ENCODE data around the gene SLC7A6.
A peak's percentile ranks its signal among the peaks of the same experiment; 100 is the strongest.

Gene SLC7A6

DNA sequence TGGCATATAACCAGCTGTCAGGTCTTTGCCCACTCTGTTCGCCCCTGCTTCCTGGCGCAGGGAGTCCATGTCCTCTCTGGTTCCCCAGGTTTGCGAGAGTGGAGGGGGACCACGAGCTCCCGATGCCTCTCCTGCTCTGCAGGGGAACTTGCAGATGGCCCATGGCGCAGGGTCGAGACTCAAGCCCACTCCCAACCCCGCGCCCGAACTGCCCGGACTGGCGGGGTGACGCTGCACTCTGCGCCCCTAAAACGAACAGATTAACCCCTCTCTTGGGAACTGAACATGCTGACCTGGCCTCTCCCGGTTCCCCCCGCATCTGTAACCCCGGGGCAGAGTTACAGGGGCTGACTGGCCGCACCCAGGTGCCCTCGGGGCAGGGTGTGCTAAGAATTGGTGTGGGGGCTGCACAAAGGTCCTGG is 19.8 kb upstream of the SLC7A6 start:
- H3K4me1 Mint-ChIP-seq, result peaks cover 42% of the 10 kb centered on the region
- DNase-seq (ENCODE audit: low spot score in 2 of 2) (no peak), ATAC-seq (no peak)
- peak overlapping the region; percentile 98 for H3K4me3 Mint-ChIP-seq
- peak overlapping the region; percentile 93 for H3K27ac Mint-ChIP-seq
- no peaks in the 10 kb centered on the region for H3K9me3 Mint-ChIP-seq
- H3K36me3 Mint-ChIP-seq, result peaks cover 13% of the 10 kb centered on the region

DNA sequence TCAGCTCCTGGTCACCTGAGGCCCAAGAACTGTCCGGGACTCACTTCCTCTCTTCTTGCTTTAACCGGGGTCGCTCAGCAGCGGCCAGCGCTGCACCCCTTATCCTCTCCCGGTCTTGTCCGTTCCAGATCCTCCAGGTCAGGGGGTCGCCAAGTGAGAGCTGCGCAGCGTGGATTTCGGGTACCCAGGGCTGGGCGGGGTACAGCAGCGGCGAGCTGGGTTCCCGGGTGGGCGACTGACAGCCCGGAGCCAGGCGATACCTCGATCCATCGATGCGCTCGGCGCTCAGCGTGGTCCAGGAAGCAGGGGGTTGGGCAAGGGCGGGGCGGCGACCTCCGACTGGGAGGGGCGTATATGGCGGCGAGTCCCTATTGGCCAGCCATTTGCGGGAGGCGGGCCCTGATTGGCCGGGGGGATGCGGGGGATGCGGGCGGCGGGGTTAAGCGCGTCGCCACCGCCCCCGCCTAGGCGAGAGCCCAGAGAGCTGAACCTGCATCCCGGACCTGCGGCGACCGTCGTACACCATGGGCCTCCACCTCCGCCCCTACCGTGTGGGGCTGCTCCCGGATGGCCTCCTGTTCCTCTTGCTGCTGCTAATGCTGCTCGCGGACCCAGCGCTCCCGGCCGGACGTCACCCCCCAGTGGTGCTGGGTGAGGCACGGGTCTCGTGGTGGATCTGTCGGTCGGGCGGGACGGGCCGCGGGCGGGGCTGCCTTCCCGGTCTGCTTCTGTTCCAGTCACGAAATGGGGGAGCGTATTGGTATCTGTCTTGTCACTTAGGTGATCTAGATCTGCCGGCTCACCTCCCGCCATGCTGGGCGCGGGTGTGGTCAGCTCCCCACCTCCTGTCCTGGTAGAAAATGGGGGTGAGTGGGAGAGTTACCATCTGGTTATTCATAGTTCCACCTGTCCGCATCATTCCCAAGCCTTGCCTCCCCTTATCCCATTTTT is 19.1 kb upstream of the SLC7A6 start, which contains the start of gene PLA2G15:
TSS of gene PLA2G15 (plus strand) at position 471 of the 951 bp plus-strand sequence. CDS start at position 525, 54 bp downstream.
- H3K4me3 Mint-ChIP-seq, result peak within 1 kb of the TSS; percentile 98
- H3K4me1 Mint-ChIP-seq, result peaks cover 37% of the 10 kb centered on the region
- H3K27ac Mint-ChIP-seq, result peak within 1 kb of the TSS; percentile 93
- H3K9me3 Mint-ChIP-seq, result no peaks in the 10 kb centered on the region
- peak; percentile 90 to 98 for DNase-seq (ENCODE audit: low spot score in 2 of 2)
- H3K36me3 Mint-ChIP-seq, result peaks cover 20% of the 10 kb centered on the region
- ATAC-seq, result peak; percentile 93

DNA sequence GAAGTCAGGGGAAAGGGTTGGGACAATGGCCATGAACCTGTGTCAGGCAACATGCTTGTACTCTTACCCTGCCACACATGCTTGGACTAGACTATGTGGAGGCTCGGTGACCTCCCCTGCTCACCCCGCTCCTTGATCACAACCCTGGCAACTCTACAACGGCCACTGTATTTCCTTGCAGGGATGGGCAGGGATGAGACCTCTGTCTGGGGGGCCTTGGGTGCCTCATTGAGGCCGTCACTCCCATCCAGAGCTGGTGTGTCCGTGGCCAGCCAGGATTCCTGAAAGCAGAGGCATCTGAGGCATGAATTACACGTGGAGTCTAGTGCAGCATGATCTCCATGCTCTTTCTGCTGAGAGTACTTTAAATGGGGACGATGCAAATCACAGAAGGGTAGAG is 18.2 kb upstream of the SLC7A6 start:
- Mint-ChIP-seq H3K4me3 (peak overlapping the region; percentile 98), H3K9me3 (no peaks in the 10 kb centered on the region), H3K36me3 (peaks cover 29% of the 10 kb centered on the region), H3K27ac (peak overlapping the region; percentile 93), H3K4me1 (peaks cover 37% of the 10 kb centered on the region)
- no peak for ATAC-seq
- no peak for DNase-seq (ENCODE audit: low spot score in 2 of 2)

DNA sequence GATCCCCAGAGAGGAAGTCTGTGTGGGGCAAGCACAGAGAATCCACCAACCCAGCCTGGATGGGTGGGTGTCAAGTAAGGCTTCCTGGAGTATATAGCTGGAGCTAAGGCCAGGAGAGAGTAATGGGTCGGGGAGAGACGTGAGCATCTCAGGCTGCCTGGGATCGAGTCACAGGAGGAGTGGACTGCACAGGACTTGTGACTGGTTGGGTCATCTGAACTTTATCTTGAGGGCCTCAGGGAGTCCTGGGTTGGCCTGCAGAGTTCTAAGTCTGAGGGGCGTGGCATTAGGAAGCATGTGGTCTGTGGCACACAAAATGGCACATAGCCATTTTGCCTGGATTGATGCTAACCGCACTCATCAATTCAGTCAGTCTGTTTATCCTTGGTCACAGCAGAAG is 17.7 kb upstream of the SLC7A6 start:
- Mint-ChIP-seq H3K36me3 (peaks cover 34% of the 10 kb centered on the region), H3K9me3 (no peaks in the 10 kb centered on the region), H3K4me3 (peak overlapping the region; percentile 98), H3K27ac (no peak overlapping the region), H3K4me1 (peaks cover 37% of the 10 kb centered on the region)
- DNase-seq (ENCODE audit: low spot score in 2 of 2) (no peak), ATAC-seq (no peak)

DNA sequence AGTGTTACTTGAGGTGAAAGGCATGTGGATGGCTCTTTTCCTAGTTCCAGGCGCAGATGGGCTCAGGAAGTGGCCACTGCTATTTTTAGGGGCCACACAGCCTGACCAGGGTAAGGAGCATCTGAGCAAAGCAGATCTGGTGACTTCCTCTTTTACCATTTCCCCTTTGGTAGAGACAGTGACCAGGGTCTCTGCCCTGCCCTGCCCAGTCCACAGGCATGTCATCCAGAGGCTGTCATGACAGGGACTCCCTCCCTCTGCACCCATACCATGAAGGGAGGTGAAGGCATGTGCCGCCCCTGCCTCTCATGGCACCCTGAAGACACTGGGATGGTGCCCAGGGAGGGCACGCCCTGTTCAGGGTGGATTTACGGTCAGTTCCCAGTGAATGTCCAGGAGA is 16.9 kb upstream of the SLC7A6 start:
- Mint-ChIP-seq H3K4me3 (no peak overlapping the region), H3K36me3 (peaks cover 42% of the 10 kb centered on the region), H3K4me1 (peaks cover 37% of the 10 kb centered on the region), H3K9me3 (no peaks in the 10 kb centered on the region), H3K27ac (no peak overlapping the region)
- ATAC-seq, result no peak
- DNase-seq (ENCODE audit: low spot score in 2 of 2), result no peak

DNA sequence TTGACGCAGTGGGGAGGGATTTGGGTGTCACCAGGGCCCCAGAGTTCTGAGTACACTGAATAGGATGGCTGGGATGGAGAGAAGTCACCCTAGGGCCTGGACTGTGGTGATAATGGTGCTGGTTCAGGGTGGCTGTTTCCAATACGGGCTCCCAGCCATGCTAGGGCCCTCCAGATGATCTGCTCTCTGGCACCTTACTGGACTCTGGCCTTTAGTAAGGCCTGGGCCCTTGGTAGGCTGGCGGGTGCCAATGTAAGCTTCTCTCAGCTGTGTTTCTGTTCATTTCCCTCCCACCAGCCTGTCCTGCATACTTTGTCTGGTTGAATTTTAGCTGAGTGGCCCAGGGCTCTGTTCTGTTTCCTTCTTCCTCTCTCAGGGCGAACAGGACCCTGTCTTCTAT is 16.4 kb upstream of the SLC7A6 start:
- H3K36me3 Mint-ChIP-seq, result peaks cover 45% of the 10 kb centered on the region
- no peak for ATAC-seq
- peaks cover 37% of the 10 kb centered on the region for H3K4me1 Mint-ChIP-seq
- DNase-seq (ENCODE audit: low spot score in 2 of 2), result no peak
- H3K4me3 Mint-ChIP-seq, result no peak overlapping the region
- no peak overlapping the region for H3K27ac Mint-ChIP-seq
- no peaks in the 10 kb centered on the region for H3K9me3 Mint-ChIP-seq

DNA sequence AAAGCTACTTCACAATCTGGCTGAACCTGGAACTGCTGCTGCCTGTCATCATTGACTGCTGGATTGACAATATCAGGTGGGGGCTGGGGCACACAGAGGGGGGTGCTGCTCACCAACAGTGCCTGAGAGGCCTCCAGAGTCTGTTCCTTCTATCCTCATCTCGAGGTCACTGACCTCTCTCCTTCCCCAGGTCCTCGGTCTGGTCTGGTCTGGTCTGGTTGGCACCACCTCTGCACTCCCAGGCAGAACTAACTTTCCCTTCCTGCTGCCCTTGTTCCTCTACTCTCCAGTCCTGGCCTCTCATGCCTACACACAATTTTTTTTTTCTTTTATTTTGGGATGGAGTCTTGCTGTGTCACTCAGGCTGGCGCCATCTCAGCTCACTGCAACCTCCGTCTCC is 15.0 kb upstream of the SLC7A6 start:
- no peak for ATAC-seq
- no peaks in the 10 kb centered on the region for H3K9me3 Mint-ChIP-seq
- no peak overlapping the region for H3K27ac Mint-ChIP-seq
- peaks cover 34% of the 10 kb centered on the region for H3K4me1 Mint-ChIP-seq
- DNase-seq (ENCODE audit: low spot score in 2 of 2), result no peak
- H3K36me3 Mint-ChIP-seq, result peaks cover 58% of the 10 kb centered on the region
- H3K4me3 Mint-ChIP-seq, result no peak overlapping the region

DNA sequence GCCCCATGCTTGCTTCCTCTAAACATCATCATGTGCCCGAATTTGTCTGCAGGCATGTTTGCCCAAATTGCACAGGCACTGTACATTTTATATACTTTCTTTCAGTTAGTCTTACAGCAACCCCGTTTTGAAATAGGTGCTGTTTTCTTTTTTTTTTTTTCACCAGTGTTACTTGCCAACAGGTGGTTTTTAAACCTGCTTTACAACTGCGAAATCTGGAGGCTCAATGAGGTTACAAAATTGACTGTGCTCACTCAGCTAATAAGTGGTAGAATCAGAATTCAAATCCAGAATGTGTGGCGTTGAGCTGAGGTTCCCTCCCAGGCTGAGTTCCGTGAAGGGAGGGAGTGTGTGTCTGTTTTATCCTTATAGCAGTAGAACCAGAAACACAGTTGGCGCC is 13.4 kb upstream of the SLC7A6 start:
- H3K4me1 Mint-ChIP-seq, result peaks cover 21% of the 10 kb centered on the region
- DNase-seq (ENCODE audit: low spot score in 2 of 2) (no peak), ATAC-seq (no peak)
- H3K27ac Mint-ChIP-seq, result no peak overlapping the region
- no peaks in the 10 kb centered on the region for H3K9me3 Mint-ChIP-seq
- no peak overlapping the region for H3K4me3 Mint-ChIP-seq
- H3K36me3 Mint-ChIP-seq, result peaks cover 47% of the 10 kb centered on the region

DNA sequence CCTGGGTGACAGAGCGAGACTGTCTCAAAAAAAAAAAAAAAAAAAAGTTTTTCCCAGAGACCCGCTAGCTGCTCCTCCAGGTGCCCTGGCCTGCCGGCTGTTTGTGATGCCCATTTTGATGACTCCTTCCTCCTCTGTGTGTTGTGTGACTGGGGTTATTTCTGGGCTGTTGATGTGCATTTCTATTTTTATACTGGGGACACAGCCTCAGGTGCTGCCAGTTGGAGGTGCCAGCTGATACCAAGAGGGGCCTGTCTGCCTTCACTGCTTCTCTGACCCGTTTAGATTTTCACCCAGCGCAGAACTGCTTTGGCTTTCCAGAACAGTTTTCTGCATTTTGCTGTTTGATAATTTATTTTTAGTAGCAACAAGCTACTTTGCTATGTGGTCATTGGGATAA is 12.5 kb upstream of the SLC7A6 start:
- Mint-ChIP-seq H3K36me3 (peaks cover 54% of the 10 kb centered on the region), H3K4me3 (no peak overlapping the region), H3K4me1 (peaks cover 12% of the 10 kb centered on the region), H3K9me3 (no peaks in the 10 kb centered on the region), H3K27ac (no peak overlapping the region)
- ATAC-seq (no peak), DNase-seq (ENCODE audit: low spot score in 2 of 2) (no peak)

DNA sequence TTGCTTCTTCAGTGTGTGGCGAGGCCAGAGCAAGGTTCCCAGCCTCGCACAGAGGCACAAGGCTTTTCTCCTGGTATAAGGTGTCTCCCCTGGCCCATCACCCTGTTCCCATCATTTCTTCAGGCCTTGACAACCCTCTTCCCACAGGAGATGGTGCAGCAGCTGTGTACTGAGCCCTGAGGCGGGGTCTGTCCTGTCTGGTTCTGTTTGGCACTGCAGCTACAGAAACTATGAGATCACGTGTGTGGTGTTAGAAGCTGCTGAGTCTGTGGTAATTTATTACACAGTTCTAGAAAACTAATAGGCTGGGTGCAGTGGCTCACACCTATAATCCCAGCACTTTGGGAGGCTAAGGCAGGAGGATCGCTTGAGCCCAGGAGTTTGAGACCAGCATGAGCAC is 11.9 kb upstream of the SLC7A6 start:
- H3K36me3 Mint-ChIP-seq, result peaks cover 54% of the 10 kb centered on the region
- peaks cover 7% of the 10 kb centered on the region for H3K4me1 Mint-ChIP-seq
- H3K9me3 Mint-ChIP-seq, result no peaks in the 10 kb centered on the region
- ATAC-seq (no peak), DNase-seq (ENCODE audit: low spot score in 2 of 2) (no peak)
- H3K4me3 Mint-ChIP-seq, result no peak overlapping the region
- peak overlapping the region; percentile 23 for H3K27ac Mint-ChIP-seq

DNA sequence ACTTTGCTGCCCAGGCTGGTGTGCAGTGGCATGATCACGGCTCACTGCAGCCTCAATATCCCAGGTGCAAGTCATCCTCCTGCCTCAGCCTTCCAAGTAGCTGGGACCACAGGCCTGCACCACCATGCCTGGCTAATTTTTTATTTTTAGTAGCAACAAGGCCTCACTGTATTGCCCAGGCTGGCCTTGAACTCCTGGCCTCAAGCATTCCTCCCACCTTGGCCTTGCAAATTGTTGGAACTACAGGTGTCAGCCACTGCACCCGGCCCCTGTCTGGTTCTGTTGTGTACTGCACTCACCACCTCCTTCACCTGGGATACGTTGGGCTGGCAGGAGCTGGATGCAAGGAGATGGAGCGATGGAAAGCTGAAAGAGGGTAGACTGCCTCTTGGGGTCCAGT is 10.6 kb upstream of the SLC7A6 start:
- Mint-ChIP-seq H3K27ac (no peak overlapping the region), H3K36me3 (peaks cover 54% of the 10 kb centered on the region), H3K4me1 (no peaks in the 10 kb centered on the region), H3K9me3 (no peaks in the 10 kb centered on the region), H3K4me3 (no peak overlapping the region)
- ATAC-seq, result no peak
- DNase-seq (ENCODE audit: low spot score in 2 of 2), result no peak

DNA sequence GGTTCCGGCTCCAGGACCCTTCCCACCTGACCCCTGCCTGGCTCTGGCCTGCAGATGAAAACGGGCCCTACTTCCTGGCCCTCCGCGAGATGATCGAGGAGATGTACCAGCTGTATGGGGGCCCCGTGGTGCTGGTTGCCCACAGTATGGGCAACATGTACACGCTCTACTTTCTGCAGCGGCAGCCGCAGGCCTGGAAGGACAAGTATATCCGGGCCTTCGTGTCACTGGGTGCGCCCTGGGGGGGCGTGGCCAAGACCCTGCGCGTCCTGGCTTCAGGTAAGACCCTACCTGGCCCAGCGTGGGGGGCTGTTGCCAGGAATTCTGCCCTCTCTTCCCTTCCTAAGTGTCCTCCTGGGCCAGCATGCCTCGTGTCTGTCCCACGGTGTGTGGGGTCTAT is 8.6 kb upstream of the SLC7A6 start:
- H3K36me3 Mint-ChIP-seq, result peaks cover 45% of the 10 kb centered on the region
- no peaks in the 10 kb centered on the region for H3K4me1 Mint-ChIP-seq
- H3K4me3 Mint-ChIP-seq, result no peak overlapping the region
- no peak for DNase-seq (ENCODE audit: low spot score in 2 of 2)
- H3K9me3 Mint-ChIP-seq, result no peaks in the 10 kb centered on the region
- ATAC-seq, result no peak
- H3K27ac Mint-ChIP-seq, result peak overlapping the region; percentile 48

DNA sequence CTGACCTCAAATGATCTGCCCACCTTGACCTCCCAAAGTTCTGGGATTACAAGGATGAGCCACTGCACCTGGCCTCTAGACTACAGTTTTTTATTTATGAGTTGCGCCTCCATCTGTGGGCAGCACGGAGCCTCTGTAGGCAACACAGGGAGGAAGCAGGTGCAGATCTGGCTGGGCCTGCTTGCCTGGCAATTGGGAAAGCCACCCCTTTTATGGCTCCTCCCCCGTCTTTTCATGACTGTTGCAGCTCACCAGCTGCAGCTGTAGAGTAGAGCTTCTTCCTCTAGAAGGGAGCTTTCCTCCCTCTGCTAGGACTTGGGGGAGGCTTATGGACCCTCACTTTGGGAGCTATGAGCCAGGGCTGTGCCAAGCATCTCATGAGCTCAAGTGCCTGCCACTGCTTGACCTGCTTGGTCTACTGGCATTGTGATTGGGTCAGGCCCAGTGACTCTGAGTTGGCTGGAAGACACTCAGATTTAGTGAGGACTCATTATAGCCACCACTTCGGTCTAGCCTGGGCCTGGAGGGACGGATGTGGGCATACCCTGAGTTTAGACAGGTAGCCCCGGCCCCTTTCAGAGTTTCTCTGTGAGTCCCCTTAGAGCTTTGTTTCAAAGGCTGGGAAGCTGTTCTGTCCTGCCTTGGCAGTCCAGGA is 6.9 kb upstream of the SLC7A6 start:
- DNase-seq (ENCODE audit: low spot score in 2 of 2) (no peak), ATAC-seq (no peak)
- H3K4me3 Mint-ChIP-seq, result no peak overlapping the region
- H3K4me1 Mint-ChIP-seq, result peaks cover 10% of the 10 kb centered on the region
- H3K9me3 Mint-ChIP-seq, result no peaks in the 10 kb centered on the region
- no peak overlapping the region for H3K27ac Mint-ChIP-seq
- peaks cover 29% of the 10 kb centered on the region for H3K36me3 Mint-ChIP-seq

DNA sequence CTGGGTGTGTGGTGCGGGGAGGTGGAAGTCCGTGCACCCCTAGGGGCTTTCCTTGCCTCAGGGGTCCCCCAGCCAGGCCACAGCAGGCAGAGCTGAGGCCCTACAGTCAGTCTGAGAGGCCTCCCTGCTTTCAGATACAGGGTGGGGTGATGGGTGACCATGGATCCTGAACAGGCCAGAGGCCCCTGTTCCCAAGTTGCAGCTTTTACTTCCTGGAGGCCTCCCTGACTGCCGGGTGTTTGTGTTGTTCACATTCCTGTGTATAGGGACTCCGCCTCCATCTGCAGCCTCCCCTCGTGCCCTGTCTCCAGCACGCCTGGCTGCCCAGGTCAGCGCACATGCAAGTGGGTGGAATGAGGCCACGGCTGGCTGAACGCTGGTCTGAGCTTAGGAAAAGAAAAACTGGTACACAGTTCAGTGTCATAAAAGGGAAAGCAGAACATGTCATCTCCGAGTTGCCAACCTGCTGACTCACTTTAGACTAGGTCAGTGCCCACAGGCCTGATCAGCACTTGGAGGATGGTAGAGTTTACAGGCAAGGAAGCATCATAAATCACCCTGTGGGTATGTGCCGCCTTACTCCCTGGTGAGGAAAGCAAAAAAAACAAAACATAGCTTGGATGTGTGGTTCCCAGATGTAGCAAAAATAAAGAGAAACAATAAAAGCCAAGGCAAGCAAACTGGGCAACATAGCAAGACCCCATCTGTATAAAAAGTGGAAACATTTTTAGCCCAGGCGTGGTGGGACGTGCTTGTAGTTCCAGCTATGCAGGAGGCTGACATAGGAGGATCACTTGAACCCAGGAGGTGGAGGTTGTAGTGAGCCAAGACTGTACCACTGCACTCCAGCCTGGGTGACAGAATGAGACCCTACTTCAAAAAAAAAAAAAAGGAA is 6.2 kb upstream of the SLC7A6 start:
- Mint-ChIP-seq H3K9me3 (no peaks in the 10 kb centered on the region), H3K4me3 (no peak overlapping the region), H3K27ac (no peak overlapping the region), H3K36me3 (peaks cover 23% of the 10 kb centered on the region), H3K4me1 (peaks cover 14% of the 10 kb centered on the region)
- no peak for DNase-seq (ENCODE audit: low spot score in 2 of 2)
- ATAC-seq, result peak; percentile 38

Data from stimulated activated effector memory CD8-positive, alpha-beta T cell treated with anti-CD3 and anti-CD28 coated beads, Interleukin-12 subunit alpha, Interleukin-12 subunit beta, amount 100 ng/mL, for 72 hours (primary cell).